Liver (tissue), 3 donors: Measurements from ENCODE around the gene RBPJ.

Source experiments
- GABPA ChIP-seq, 2 donors: IDR thresholded peaks in 1 of 2; conservative IDR thresholded peaks in 1 of 2; 2 replicates each; pipeline ENCODE4 v1.6.1; 2016; ENCODE audit warnings: antibody characterized with exemption in 2 of 2, mild to moderate bottlenecking in 1 of 2, moderate library complexity in 1 of 2
- RAD21 ChIP-seq, 2 donors: IDR thresholded peaks; 2 replicates each; pipeline ENCODE4 v1.6.1; 2016; ENCODE audit warnings: antibody characterized with exemption in 2 of 2, mild to moderate bottlenecking in 2 of 2
- SP1 ChIP-seq: IDR thresholded peaks from 2 replicates; pipeline ENCODE4 v1.6.1; 2018; ENCODE audit warnings: antibody characterized with exemption, mild to moderate bottlenecking
- TAF1 ChIP-seq: conservative IDR thresholded peaks from 2 replicates; pipeline ENCODE4 v1.6.1; 2016; ENCODE audit warnings: antibody characterized with exemption, mild to moderate bottlenecking
- ZBTB33 ChIP-seq: IDR thresholded peaks from 2 replicates; pipeline ENCODE4 v1.6.1; 2016; ENCODE audit warnings: antibody characterized with exemption
- TF ChIP-seq, protein P1 (sequence below): fragments of 150-350 bp; IDR thresholded peaks from 2 replicates; pipeline ENCODE4 v1.5.1; 2017; ENCODE audit warnings: improper control_type of control experiment, low read depth, low read length; ENCODE audit not compliant: missing input control
- TF ChIP-seq, protein P2 (sequence below): IDR thresholded peaks from 2 replicates; pipeline ENCODE4 v1.6.1; 2016; ENCODE audit warnings: antibody characterized with exemption
- donor health status: healthy.
- donor health status: healthy.

GRCh38 chr4:26433556-26433955 lies 112.7 kb downstream of the RBPJ start:
- TF ChIP-seq ZBTB33 (no peak), SP1 (no peak), TAF1 (no peak), RAD21 (IDR thresholded peaks at IDR 0.05) (no peak), GABPA (IDR thresholded peaks at IDR 0.05 in 1 of 2, conservative IDR thresholded peaks at IDR 0.05 in 1 of 2) (no peak)
- TF ChIP-seq, protein P1, sequence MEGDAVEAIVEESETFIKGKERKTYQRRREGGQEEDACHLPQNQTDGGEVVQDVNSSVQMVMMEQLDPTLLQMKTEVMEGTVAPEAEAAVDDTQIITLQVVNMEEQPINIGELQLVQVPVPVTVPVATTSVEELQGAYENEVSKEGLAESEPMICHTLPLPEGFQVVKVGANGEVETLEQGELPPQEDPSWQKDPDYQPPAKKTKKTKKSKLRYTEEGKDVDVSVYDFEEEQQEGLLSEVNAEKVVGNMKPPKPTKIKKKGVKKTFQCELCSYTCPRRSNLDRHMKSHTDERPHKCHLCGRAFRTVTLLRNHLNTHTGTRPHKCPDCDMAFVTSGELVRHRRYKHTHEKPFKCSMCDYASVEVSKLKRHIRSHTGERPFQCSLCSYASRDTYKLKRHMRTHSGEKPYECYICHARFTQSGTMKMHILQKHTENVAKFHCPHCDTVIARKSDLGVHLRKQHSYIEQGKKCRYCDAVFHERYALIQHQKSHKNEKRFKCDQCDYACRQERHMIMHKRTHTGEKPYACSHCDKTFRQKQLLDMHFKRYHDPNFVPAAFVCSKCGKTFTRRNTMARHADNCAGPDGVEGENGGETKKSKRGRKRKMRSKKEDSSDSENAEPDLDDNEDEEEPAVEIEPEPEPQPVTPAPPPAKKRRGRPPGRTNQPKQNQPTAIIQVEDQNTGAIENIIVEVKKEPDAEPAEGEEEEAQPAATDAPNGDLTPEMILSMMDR: no peak
- TF ChIP-seq, protein P2, sequence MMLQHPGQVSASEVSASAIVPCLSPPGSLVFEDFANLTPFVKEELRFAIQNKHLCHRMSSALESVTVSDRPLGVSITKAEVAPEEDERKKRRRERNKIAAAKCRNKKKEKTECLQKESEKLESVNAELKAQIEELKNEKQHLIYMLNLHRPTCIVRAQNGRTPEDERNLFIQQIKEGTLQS: no peak
